Mucosa of stomach (tissue), 1 donor: ENCODE results near the gene IQCK.

Experiments used
- H3K27me3 ChIP-seq: one replicate; pipeline ENCODE4 v1.7.0; 2013; ENCODE audit warnings: mild to moderate bottlenecking, low read length; ENCODE audit not compliant: control insufficient read depth, insufficient read depth
- H3K36me3 ChIP-seq: one replicate; pipeline ENCODE4 v1.7.0; 2013; ENCODE audit warnings: low read length; ENCODE audit not compliant: control insufficient read depth, insufficient read depth
- H3K4me1 ChIP-seq: one replicate; pipeline ENCODE4 v1.7.0; 2013; ENCODE audit warnings: mild to moderate bottlenecking, low read length; ENCODE audit not compliant: control insufficient read depth, insufficient read depth
- H3K4me3 ChIP-seq: one replicate; pipeline ENCODE4 v1.7.0; 2013; ENCODE audit warnings: low read length
- H3K9ac ChIP-seq: one replicate; pipeline ENCODE4 v1.7.0; 2013; ENCODE audit warnings: mild to moderate bottlenecking, low read length, moderate library complexity
- H3K9me3 ChIP-seq: one replicate; pipeline ENCODE4 v1.7.0; 2013; ENCODE audit warnings: mild to moderate bottlenecking, low read length, moderate library complexity; ENCODE audit not compliant: control insufficient read depth
- donor health status: Pancreatic carcinoma.

IQCK gene

DNA sequence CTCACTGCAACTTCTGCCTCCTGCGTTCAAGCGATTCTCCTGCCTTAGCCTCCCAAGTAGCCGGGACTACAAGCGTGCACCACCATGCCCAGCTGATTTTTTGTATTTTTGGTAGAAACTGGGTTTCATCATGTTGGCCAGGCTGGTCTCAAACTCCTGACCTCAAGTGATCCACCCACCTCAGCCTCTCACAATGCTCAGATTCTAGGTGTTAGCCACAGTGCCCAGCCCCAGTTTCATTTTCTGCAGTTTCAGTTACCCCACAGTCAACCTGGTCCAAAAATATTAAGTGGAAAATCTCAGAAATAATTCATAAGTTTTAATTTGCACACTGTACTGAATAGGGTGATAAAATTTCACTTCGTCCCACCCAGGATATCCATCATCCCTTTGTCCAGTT lies 28.7 kb upstream of the IQCK start:
- Histone ChIP-seq H3K27me3 (no peaks in the 10 kb centered on the region), H3K9ac (no peak overlapping the region), H3K4me1 (peaks cover 8% of the 10 kb centered on the region), H3K4me3 (no peak overlapping the region), H3K9me3 (no peaks in the 10 kb centered on the region), H3K36me3 (peaks cover 5% of the 10 kb centered on the region)

DNA sequence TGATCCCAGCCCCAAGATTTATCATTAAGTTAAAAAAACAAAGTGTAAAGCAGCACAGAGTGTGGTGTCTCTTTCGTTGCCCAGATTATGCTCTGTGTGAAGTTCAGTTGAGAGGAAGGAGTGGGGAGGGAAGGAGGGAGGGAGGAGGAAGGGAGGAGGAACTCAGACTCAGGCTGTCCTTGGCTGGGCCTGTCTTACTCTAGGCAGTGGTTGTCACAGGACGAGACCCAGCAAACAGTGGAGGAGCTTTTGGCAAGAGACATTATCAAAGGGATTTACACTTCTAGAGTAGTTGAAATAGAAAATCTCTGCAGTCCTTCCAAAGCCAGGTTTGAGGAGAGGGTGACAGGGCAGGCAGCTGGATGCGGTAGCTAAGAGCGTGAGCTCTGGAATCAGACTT lies 27.9 kb upstream of the IQCK start:
- no peaks in the 10 kb centered on the region for H3K9me3 ChIP-seq
- H3K36me3 ChIP-seq: peaks cover 5% of the 10 kb centered on the region
- no peak overlapping the region for H3K9ac ChIP-seq
- no peaks in the 10 kb centered on the region for H3K27me3 ChIP-seq
- H3K4me1 ChIP-seq: peaks cover 11% of the 10 kb centered on the region
- no peak overlapping the region for H3K4me3 ChIP-seq

DNA sequence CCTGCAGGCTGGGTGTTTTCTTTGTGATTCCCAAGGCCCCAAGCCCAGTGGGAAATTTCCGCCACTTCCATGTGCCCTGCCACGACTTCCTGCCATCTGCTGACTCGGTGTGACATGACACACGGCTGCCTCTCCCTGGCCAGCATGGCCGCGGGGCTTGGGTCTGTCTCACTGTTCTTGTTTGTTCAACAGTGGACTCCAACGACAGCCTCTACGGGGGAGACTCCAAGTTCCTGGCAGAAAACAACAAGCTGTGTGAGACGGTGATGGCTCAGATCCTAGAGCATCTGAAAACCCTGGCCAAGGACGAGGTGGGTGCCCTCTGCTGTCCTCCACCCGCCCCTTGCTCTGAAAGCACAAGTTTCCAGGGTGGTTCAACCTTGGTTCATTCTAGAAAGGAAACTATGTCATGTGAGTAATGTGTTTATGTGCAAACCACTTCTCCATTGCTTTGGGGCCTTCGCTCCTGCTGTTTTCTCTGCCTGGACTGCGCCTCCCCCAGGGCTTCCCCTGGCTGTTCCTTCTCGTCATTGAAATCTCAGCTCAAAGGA lies 26.8 kb upstream of the IQCK start:
- Histone ChIP-seq H3K27me3 (no peaks in the 10 kb centered on the region), H3K4me3 (no peak overlapping the region), H3K36me3 (peaks cover 5% of the 10 kb centered on the region), H3K9me3 (no peaks in the 10 kb centered on the region), H3K9ac (no peak overlapping the region), H3K4me1 (peaks cover 20% of the 10 kb centered on the region)

DNA sequence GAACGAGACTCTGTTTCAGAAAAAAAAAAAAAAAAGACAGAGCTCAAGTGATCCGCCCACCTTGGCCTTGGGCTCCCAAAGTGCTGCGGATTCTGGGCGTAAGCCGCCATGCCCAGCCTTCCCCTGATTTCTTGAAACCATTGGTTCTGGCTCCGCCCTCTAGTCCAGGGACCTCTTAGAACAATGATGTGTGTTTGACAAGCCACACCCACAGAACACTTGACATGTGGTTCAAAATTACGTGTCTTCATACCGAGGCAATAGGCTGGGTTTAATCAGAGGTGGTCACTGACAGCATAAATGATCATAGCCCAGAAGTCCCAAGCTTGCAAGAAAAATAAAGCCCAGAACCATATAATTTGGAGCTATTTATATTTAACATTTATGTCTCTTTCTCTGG lies 23.1 kb upstream of the IQCK start:
- H3K4me3 ChIP-seq: no peak overlapping the region
- no peak overlapping the region for H3K9ac ChIP-seq
- no peaks in the 10 kb centered on the region for H3K27me3 ChIP-seq
- H3K4me1 ChIP-seq: peaks cover 50% of the 10 kb centered on the region
- H3K36me3 ChIP-seq: peaks cover 5% of the 10 kb centered on the region
- no peaks in the 10 kb centered on the region for H3K9me3 ChIP-seq

DNA sequence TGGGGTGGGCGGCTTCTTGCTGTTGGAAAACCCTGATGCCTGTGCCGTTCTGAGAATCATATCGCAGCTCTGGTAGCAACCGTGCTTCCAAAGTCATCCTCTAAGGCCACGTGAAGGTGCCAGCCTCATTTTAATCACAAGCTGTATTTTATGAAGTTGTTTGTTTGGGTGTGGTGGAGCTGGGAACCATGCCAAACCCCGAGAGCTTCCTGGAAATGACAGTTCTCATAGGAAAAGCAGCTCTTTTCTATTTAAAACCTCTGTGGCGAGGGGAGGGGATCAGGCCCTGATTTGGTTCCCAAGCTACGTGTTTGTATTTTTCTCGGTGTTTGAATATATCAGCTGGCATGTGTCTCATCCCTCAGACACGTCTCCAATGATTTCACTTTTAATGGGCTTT lies 21.7 kb upstream of the IQCK start:
- H3K9me3 ChIP-seq: no peaks in the 10 kb centered on the region
- no peak overlapping the region for H3K4me3 ChIP-seq
- H3K4me1 ChIP-seq: peaks cover 61% of the 10 kb centered on the region
- no peaks in the 10 kb centered on the region for H3K27me3 ChIP-seq
- H3K36me3 ChIP-seq: peaks cover 3% of the 10 kb centered on the region
- peak overlapping the region; percentile 30 for H3K9ac ChIP-seq

DNA sequence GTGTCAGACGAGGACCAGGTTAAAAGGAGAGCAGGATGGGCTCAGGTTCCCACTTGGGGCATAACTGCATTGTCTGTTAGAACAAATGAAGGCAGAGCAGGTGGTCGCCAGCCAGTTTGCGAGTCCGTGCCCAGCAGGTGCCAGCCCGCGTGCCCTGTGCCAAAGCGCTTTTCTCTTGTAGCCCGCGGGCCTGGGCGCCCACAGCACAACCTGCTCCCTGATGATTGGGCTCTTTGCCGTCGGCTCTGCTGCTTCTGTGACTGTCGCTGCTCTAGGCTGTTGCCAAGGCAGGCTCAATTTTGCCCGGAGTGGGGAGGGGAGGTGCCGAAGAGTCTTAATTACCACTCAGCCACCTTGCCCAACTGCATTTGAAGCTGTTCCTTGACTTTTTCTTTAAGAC lies 21.1 kb upstream of the IQCK start:
- Histone ChIP-seq H3K9ac (peak overlapping the region; percentile 30), H3K9me3 (no peaks in the 10 kb centered on the region), H3K36me3 (no peaks in the 10 kb centered on the region), H3K4me3 (no peak overlapping the region), H3K4me1 (peaks cover 61% of the 10 kb centered on the region), H3K27me3 (no peaks in the 10 kb centered on the region)

DNA sequence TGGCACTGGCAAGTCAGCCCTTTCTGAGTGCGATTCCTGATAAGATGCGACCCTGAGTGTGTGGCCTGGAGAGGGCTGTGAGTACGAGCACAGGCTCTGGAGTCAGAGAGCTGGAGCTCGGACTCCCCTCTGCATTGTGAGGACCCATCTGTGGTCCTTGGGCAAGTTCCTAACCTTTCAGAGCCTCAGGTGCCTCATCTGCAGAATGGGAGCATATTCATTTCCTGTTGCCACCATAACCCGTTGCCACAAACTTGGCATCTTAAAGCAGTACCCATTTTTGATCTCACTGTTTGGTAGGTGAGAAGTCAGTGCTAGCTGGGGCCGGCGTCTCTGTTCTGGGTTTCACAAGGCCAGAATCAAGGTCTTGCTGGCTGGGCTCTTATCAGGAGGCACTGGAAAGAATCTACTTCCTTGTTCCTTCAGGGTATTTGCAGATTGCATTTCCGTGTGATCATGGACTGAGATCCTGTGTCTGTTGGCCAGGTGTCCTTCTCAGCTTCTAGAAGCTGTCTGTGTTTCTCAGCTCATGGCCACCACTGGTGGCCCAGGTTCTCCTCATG lies 20.2 kb upstream of the IQCK start:
- H3K36me3 ChIP-seq: no peaks in the 10 kb centered on the region
- H3K4me1 ChIP-seq: peaks cover 61% of the 10 kb centered on the region
- H3K9ac ChIP-seq: no peak overlapping the region
- H3K4me3 ChIP-seq: no peak overlapping the region
- no peaks in the 10 kb centered on the region for H3K9me3 ChIP-seq
- H3K27me3 ChIP-seq: no peaks in the 10 kb centered on the region

DNA sequence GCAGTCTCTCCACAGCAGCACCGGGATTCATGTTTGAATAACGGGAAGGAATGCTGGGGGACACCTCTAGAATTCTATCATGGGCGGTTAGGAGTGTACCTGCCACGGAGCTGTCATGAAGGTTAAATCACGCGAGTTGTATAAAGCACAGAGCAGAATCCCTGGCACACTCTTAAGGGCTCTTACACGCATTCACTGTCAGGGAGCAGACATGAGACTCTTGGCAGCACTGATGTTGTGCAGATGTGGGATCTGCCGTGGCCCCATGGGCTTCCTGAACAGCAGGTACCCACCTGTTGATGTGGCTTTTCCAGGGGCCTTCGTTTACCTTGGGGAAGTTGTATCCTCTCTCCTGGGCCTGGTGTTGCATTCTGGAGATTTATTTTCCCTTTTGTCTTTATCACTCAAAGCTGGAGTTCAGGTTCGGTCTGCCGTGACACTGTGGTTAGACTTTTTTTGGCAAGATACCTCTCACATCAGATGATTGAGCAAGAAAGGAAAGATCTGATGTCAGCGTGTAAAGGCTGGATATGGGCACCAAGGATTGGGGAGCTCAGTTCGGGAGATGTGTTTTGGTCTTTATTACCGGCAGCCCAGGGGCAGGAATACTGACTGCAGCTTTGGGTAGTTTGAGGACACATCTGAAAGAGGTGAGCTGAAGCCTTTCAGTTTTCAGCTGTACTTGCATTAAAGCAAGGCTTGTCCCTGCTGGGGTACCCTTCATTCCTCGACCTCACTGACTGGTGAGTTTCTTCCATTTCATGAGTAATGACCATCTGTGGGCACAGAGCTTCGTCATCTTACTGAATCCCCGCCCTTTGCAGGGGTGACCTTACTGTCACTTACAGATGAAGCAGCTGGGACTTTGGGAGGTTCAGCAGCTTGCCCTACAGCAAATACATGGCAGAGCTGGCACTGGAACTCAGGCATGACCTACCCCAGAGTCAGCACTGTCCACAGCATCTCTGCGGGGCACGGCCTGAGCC lies 19.3 kb upstream of the IQCK start:
- Histone ChIP-seq H3K36me3 (no peaks in the 10 kb centered on the region), H3K4me1 (peaks cover 61% of the 10 kb centered on the region), H3K4me3 (no peak overlapping the region), H3K9me3 (no peaks in the 10 kb centered on the region), H3K9ac (no peak overlapping the region), H3K27me3 (no peaks in the 10 kb centered on the region)

DNA sequence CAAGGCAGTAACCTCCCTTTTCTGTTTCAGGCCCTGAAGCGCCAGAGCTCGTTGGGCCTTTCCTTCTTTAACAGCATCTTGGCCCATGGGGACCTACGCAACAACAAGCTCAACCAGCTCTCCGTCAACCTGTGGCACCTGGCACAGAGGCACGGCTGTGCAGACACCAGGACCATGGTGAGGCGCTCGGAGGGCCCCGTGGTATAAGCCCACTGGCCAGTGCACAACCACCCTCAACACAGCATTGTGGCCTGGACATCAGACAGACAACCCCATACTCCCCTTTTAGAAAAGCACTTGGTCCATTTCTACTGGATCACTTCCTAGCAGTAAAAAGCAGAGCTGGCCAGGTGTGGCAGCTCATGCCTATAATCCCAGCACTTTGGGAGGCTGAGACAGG lies 18.6 kb upstream of the IQCK start:
- H3K9me3 ChIP-seq: no peaks in the 10 kb centered on the region
- no peak overlapping the region for H3K9ac ChIP-seq
- no peaks in the 10 kb centered on the region for H3K36me3 ChIP-seq
- H3K27me3 ChIP-seq: no peaks in the 10 kb centered on the region
- peaks cover 61% of the 10 kb centered on the region for H3K4me1 ChIP-seq
- H3K4me3 ChIP-seq: no peak overlapping the region

DNA sequence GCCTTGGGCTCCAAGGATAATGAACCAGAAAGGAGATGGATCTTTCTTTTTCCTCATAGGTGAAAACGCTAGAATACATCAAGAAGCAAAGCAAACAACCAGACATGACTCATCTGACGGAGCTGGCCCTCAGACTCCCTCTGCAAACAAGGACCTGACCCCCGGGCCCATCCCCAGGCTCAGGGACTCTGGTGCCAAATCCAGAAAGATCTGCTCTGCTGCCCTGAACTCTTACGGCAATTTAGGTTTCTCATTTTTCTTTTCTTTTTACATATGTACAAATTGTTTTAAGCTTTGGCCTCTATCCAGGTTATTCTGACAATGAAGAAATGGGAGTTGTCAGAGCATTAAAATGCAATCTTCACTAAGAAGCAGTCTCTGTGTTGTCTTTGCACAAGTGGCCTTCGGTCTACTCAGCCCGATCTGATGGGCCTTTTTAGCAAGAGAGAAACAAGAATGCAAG lies 17.7 kb upstream of the IQCK start:
- H3K4me1 ChIP-seq: peaks cover 57% of the 10 kb centered on the region
- no peaks in the 10 kb centered on the region for H3K9me3 ChIP-seq
- H3K4me3 ChIP-seq: no peak overlapping the region
- H3K27me3 ChIP-seq: no peaks in the 10 kb centered on the region
- no peak overlapping the region for H3K9ac ChIP-seq
- no peaks in the 10 kb centered on the region for H3K36me3 ChIP-seq

DNA sequence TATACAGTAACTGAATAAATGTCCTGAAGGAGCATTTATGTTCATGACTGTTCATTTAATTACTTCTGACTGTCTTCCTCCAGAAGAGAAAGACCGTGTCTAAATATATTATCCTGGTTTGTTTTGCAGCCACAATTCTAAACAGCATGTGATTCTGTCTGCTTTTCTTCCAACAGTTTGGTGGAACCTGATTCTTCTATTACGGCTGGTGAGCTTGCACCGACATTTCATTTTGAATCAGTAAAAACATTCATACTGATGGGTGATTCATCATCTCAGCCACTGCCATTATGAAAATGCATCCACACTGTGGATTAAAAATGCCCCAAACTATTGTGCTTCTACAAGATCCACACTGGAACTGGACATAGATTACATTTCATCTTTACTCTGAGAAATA lies 17.0 kb upstream of the IQCK start:
- H3K9me3 ChIP-seq: no peaks in the 10 kb centered on the region
- no peaks in the 10 kb centered on the region for H3K27me3 ChIP-seq
- H3K9ac ChIP-seq: no peak overlapping the region
- no peak overlapping the region for H3K4me3 ChIP-seq
- peaks cover 50% of the 10 kb centered on the region for H3K4me1 ChIP-seq
- no peaks in the 10 kb centered on the region for H3K36me3 ChIP-seq

DNA sequence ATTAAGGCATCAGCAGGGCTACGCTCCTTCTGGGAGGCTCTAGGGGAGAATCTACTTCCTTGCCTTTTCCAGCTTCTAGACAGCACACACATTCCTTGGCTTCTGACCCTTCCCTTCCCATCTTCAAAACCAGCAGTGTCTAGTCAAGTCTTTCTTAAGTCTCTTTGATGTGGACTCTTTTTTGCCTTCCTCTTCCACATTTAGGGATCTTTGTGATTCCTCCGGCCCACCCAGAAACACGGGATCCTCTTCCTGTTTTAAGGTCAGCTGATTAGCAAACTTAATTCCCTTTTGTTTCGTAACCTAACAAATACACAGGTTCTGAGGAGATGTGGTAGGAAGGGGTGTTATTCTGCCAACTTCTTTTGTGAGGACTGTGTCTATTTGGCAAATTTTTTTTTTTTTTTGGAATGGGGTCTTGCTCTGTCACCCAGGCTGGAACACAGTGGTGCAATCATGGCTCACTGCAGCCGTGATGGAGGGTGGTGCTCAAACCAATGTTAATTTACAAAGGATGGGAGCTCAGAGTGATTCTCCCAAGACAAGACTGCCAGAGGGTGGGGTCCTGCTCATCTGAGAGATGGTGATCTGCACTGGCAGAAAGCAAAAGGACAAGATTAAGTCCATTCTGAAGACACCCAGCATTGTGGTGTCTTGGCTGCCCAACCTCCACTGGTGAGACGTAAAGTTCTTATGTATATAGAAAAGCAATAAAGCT lies 14.7 kb upstream of the IQCK start:
- Histone ChIP-seq H3K9me3 (no peaks in the 10 kb centered on the region), H3K36me3 (no peaks in the 10 kb centered on the region), H3K27me3 (no peaks in the 10 kb centered on the region), H3K4me1 (peaks cover 28% of the 10 kb centered on the region), H3K9ac (no peak overlapping the region), H3K4me3 (no peak overlapping the region)
